Heart left ventricle (tissue), 16 donors: ENCODE data around the gene IPO13. TPM values are rescaled to one million over a fixed set of nuclear protein-coding genes. Genes with fewer than 3 reads are reported as not detected.
A peak's percentile ranks its signal among the peaks of the same experiment; 100 is the strongest.

Experiments
- ATAC-seq, 4 donors: fragments of 200-7000 bp; cut with Tn5 transposase; one replicate each; pipeline ENCODE4 v1.9.1; 2020 to 2022; ENCODE audit warnings: moderate library complexity in 4 of 4, mild to moderate bottlenecking in 3 of 4, moderate number of reproducible peaks in 1 of 4
- DNase-seq, 5 donors: peaks; one replicate each; pipeline ENCODE4 v3.0.0-alpha.2; 2020
- H3K27ac ChIP-seq, 12 donors: fragments of 200-600 bp; sonication (generic) in 4 of 12; one replicate each; pipeline versions ENCODE4 v1.5.0 to v1.8.0; 2016 to 2022; ENCODE audit warnings: mild to moderate bottlenecking in 2 of 12
- H3K27me3 ChIP-seq, 9 donors: fragments of 200-600 bp; sonication (generic) in 2 of 9; one replicate each; pipeline versions ENCODE4 v1.5.1 to v1.8.0; 2016 to 2022; ENCODE audit warnings: mild to moderate bottlenecking in 3 of 9
- H3K36me3 ChIP-seq, 9 donors: fragments of 200-600 bp; sonication (generic) in 2 of 9; one replicate each; pipeline versions ENCODE4 v1.5.0 to v1.8.0; 2018 to 2022; ENCODE audit warnings: mild to moderate bottlenecking in 2 of 9
- H3K4me1 ChIP-seq, 12 donors: fragments of 200-600 bp; sonication (generic) in 4 of 12; one replicate each; pipeline versions ENCODE4 v1.5.0 to v1.8.0; 2016 to 2022; ENCODE audit warnings: mild to moderate bottlenecking in 3 of 12
- H3K4me3 ChIP-seq, 12 donors: fragments of 200-600 bp; sonication (generic) in 4 of 12; one replicate each; pipeline versions ENCODE4 v1.5.0 to v1.8.0; 2017 to 2022; ENCODE audit warnings: mild to moderate bottlenecking in 9 of 12, moderate library complexity in 4 of 12
- H3K9me3 ChIP-seq, 12 donors: fragments of 200-600 bp; sonication (generic) in 4 of 12; one replicate each; pipeline versions ENCODE4 v1.5.0 to v1.8.0; 2016 to 2022; ENCODE audit warnings: mild to moderate bottlenecking in 1 of 12
- CTCF ChIP-seq, 12 donors: fragments of 200-600 bp; sonication (generic) in 4 of 12; IDR thresholded peaks; one replicate each; pipeline versions ENCODE4 v1.5.0 to v1.8.0; 2018 to 2022; ENCODE audit warnings: antibody characterized with exemption in 12 of 12, mild to moderate bottlenecking in 5 of 12
- POLR2A ChIP-seq, 2 donors: fragments of 450-650 bp; IDR thresholded peaks; one replicate each; pipeline ENCODE4 v1.6.1; 2017; ENCODE audit warnings: antibody characterized with exemption in 2 of 2, mild to moderate bottlenecking in 2 of 2, moderate library complexity in 2 of 2
- WGBS, 4 donors: extraction: QIAGEN DNeasy Blood & Tissue Kit in 2 of 4; methylation state at CpG; one replicate each; pipeline versions ENCODE4 v1.1.5 to v1.1.7; 2013 to 2018; 5-methylcytosine and 5-hydroxymethylcytosine counted together
- intact Hi-C, 10 donors: fragments of 100-400 bp; cut with DNase I; formaldehyde crosslinking; loops; one replicate each; pipeline versions ENCODE4 v1.11.1 to v1.14.2; 2022
- polyA plus RNA-seq, 2 donors: library from polyadenylated mRNA; stranded (reverse); fragments of 200-250 nt; gene quantifications; one replicate each; pipeline ENCODE4 v1.2.3, GENCODE V29; 2013
- total RNA-seq, 9 donors: library from RNA; depleted of rRNA in 2 of 9; stranded (reverse); fragments of >200 nt in 2 of 9; fragmentation: NEBNext Ultra II Directional in 3 of 9; extraction: Animal tissue kit (Norgen Biotek cat#: 25700) in 3 of 9; gene quantifications; one replicate each; pipeline versions ENCODE4 v1.1.0 to v1.2.4, GENCODE V29; 2016 to 2023
- donor health status: ischemic (EF 13 %, LVEDD 7.1; RV severe dilation, severe dysfunction).
- donor health status: healthy with polysubstance abuse.
- donor health status: DM: no; HTN: yes; CAD: no.
- donor health status: DM: no; HTN: no; CAD: no.
- donor health status: ischemic (EF 25% LVEDD 6.9; RV normal size, moderate dysfunction).
- donor health status: ischemic (EF 25% LVEDD 5.7; RV mildly dilated, moderate dysfunction).
- donor health status: healthy.
- donor health status: DM: yes; HTN: yes; CAD: no.
- donor health status: ischemic (EF 35%, LVEDD 5.7; RV mildly dilated, moderate dysfunction).
- donor health status: nonischemic (EF 11% LVEDD 7.7; RV severe dilation, severe dysfunction).
- donor health status: DM: yes; HTN: yes; CAD: no.
- donor health status: PGD.
- donor health status: ischemic (EF 29% LVEDD 5.4; RV normal size, mild dysfunction).
- donor health status: nonischemic (EF 23%, LVEDD 6.1; RV moderate dilation, normal function).

The IPO13 gene
- total and polyA plus RNA-seq, 11 donors, result 29.9 to 71.0 (median 54.6) TPM

- ATAC-seq, result no peak
Observed at GRCh38 chr1:43924516-43924915, 22.2 kb upstream of the IPO13 start.

GRCh38 chr1:43925846-43926245 is 20.9 kb upstream of the IPO13 start:
- intact Hi-C loops, result no loop called here
- Histone ChIP-seq H3K4me3 (no peak overlapping the region), H3K27me3 (no peaks in the 10 kb centered on the region), H3K36me3 (peaks cover 0 to 32% (median 7%) of the 10 kb centered on the region in 9 donors), H3K4me1 (no peaks in the 10 kb centered on the region), H3K9me3 (no peaks in the 10 kb centered on the region), H3K27ac (no peak overlapping the region)
- TF ChIP-seq CTCF (IDR thresholded peaks at IDR 0.05) (no peak), POLR2A (IDR thresholded peaks at IDR 0.05) (no peak)
- DNase-seq (no peak), ATAC-seq (no peak)
- 93 to 96% (median 94%) methylated on average over 9 of the region's 9 CpGs for WGBS, 4 donors

More at GRCh38 chr1:43924516-43924915, 22.2 kb upstream of the IPO13 start:
- intact Hi-C loops, result no loop called here
- H3K27me3 ChIP-seq, result no peaks in the 10 kb centered on the region
- 81 to 87% (median 85%) methylated on average over 4 of the region's 4 CpGs for WGBS, 4 donors
- H3K4me1 ChIP-seq, result no peaks in the 10 kb centered on the region
- H3K4me3 ChIP-seq, result no peak overlapping the region
- no peak overlapping the region for H3K27ac ChIP-seq
- no peaks in the 10 kb centered on the region for H3K9me3 ChIP-seq
- DNase-seq, result no peak
- peaks cover 0 to 32% (median 7%) of the 10 kb centered on the region in 9 donors for H3K36me3 ChIP-seq
- TF ChIP-seq POLR2A (IDR thresholded peaks at IDR 0.05) (no peak), CTCF (IDR thresholded peaks at IDR 0.05) (no peak)

- intact Hi-C loops, result loop anchor here in 4 of 10 donors (5.0 to 10.0 kb wide), 3 partner anchors 93 to 406 kb away; no protein-coding TSS in a partner anchor
- H3K27ac ChIP-seq, result no peak overlapping the region
- peaks cover 0 to 20% (median 9%) of the 10 kb centered on the region in 9 donors for H3K27me3 ChIP-seq
Observed at GRCh38 chr1:43930168-43930948, 16.4 kb upstream of the IPO13 start.

More at GRCh38 chr1:43930168-43930948, 16.4 kb upstream of the IPO13 start:
- Histone ChIP-seq H3K4me1 (peaks cover 0 to 17% (median 12%) of the 10 kb centered on the region in 12 donors), H3K36me3 (peaks cover 0 to 22% (median 6%) of the 10 kb centered on the region in 9 donors), H3K9me3 (no peaks in the 10 kb centered on the region), H3K4me3 (no peak overlapping the region)
- DNase-seq, result peak in 1 of 5 donors; percentile 23
- no peak for ATAC-seq
- TF ChIP-seq CTCF (IDR thresholded peaks at IDR 0.05) (peak in 11 of 12 donors; percentile 9 to 45 (median 25)), POLR2A (IDR thresholded peaks at IDR 0.05) (no peak)
- 92 to 96% (median 94%) methylated on average over 7 to 10 of the region's 10 CpGs for WGBS, 4 donors
